Spleen (tissue), 11 donors: ENCODE results near the gene MOGAT1. TPM values are rescaled to one million over a fixed set of nuclear protein-coding genes. Genes with fewer than 3 reads are reported as not detected.
A peak's percentile ranks its signal among the peaks of the same experiment; 100 is the strongest.

Experiments used
- DNase-seq: peaks from one replicate; pipeline ENCODE4 v3.0.0-alpha.2; 2020
- H3K27ac ChIP-seq, 8 donors: fragments of 200-600 bp; sonication (generic) in 7 of 8; 1 replicate in 4 of 8; 2 replicates in 4 of 8; pipeline versions ENCODE4 v1.5.0 to v1.8.0; 2016 to 2021; ENCODE audit warnings: inconsistent platforms in 4 of 8, mild to moderate bottlenecking in 4 of 8, moderate library complexity in 1 of 8
- H3K27me3 ChIP-seq, 7 donors: fragments of 200-600 bp; sonication (generic) in 6 of 7; replicated peaks in 1 of 7; 1 replicate in 4 of 7; 2 replicates in 3 of 7; pipeline versions ENCODE4 v1.5.0 to v1.8.0; 2016 to 2021; ENCODE audit warnings: inconsistent platforms in 3 of 7, mild to moderate bottlenecking in 1 of 7
- H3K36me3 ChIP-seq, 6 donors: fragments of 200-600 bp; sonication (generic) in 5 of 6; 1 replicate in 4 of 6; 2 replicates in 2 of 6; pipeline versions ENCODE4 v1.5.0 to v1.8.0; 2016 to 2021; ENCODE audit warnings: inconsistent platforms in 2 of 6
- H3K4me1 ChIP-seq, 6 donors: fragments of 200-600 bp; sonication (generic) in 5 of 6; 1 replicate in 3 of 6; 2 replicates in 3 of 6; pipeline versions ENCODE4 v1.5.0 to v1.8.0; 2016 to 2021; ENCODE audit warnings: inconsistent platforms in 3 of 6
- H3K4me3 ChIP-seq, 8 donors: fragments of 200-600 bp; sonication (generic) in 7 of 8; 1 replicate in 4 of 8; 2 replicates in 4 of 8; pipeline versions ENCODE4 v1.5.0 to v1.8.0; 2016 to 2021; ENCODE audit warnings: inconsistent platforms in 4 of 8, mild to moderate bottlenecking in 4 of 8, moderate library complexity in 2 of 8
- H3K9me3 ChIP-seq, 8 donors: fragments of 200-600 bp; sonication (generic) in 7 of 8; 1 replicate in 4 of 8; 2 replicates in 4 of 8; pipeline versions ENCODE4 v1.5.0 to v1.8.0; 2016 to 2021; ENCODE audit warnings: inconsistent platforms in 4 of 8
- CTCF ChIP-seq, 11 experiments: fragments of 200-600 bp in 7 of 11; fragments of 450-650 bp in 4 of 11; sonication (generic) in 4 of 11; IDR thresholded peaks in 8 of 11; conservative IDR thresholded peaks in 3 of 11; 1 replicate in 7 of 11; 2 replicates in 4 of 11; pipeline versions ENCODE4 v1.4.0 to v1.8.0; 2016 to 2021; ENCODE audit warnings: antibody characterized with exemption in 11 of 11, inconsistent platforms in 4 of 11, mild to moderate bottlenecking in 1 of 11
- POLR2A ChIP-seq, 3 donors: fragments of 450-650 bp; IDR thresholded peaks; one replicate each; pipeline ENCODE4 v1.5.1; 2017; ENCODE audit warnings: antibody characterized with exemption in 3 of 3, mild to moderate bottlenecking in 1 of 3
- POLR2AphosphoS5 ChIP-seq, 3 donors: sonication (generic); formaldehyde crosslinking; IDR thresholded peaks; one replicate each; pipeline ENCODE4 v1.5.1; 2017; ENCODE audit warnings: antibody characterized with exemption in 3 of 3
- WGBS, 5 donors: extraction: QIAGEN DNeasy Blood & Tissue Kit in 3 of 5; methylation state at CpG; one replicate each; pipeline versions ENCODE4 v1.1.5 to v1.1.7; 2013 to 2018; 5-methylcytosine and 5-hydroxymethylcytosine counted together
- intact Hi-C: fragments of 100-400 bp; cut with DNase I; formaldehyde crosslinking; loops from one replicate; pipeline ENCODE4 v1.15.0; 2023; ENCODE audit warnings: low total_unique reads
- polyA plus RNA-seq, 3 donors: library from polyadenylated mRNA; stranded (reverse); fragments of 200-250 nt; gene quantifications; one replicate each; pipeline ENCODE4 v1.2.1, GENCODE V29; 2013
- total RNA-seq, 7 donors: library from RNA; depleted of rRNA in 3 of 7; stranded (reverse); fragments of >200 nt in 3 of 7; fragmentation: NEBNext Ultra II Directional in 4 of 7; extraction: Animal tissue kit (Norgen Biotek cat#: 25700) in 4 of 7; gene quantifications; one replicate each; pipeline versions ENCODE4 v1.1.0 to v1.2.1, GENCODE V29; 2016 to 2021
- donor health status: healthy with polysubstance abuse.
- donor health status: DM: no; HTN: no; CAD: no; lungs with moderate emphysema.
- donor health status: DM: no; HTN: no; CAD: no.
- donor health status: Bipolar disorder and iron deficiency.
- donor health status: healthy.
- donor health status: DM: no; HTN: no; CAD: no.
- donor health status: DM: yes; HTN: yes; CAD: no.

MOGAT1 gene
- total and polyA plus RNA-seq, 10 donors, result 0.06 TPM; not detected in 9

- Histone ChIP-seq H3K4me1 (peaks cover 0 to 9% (median 2%) of the 10 kb centered on the region in 6 donors), H3K4me3 (no peak overlapping the region), H3K27ac (no peak overlapping the region), H3K27me3 (peaks cover 0 to 8% (median 0%) of the 10 kb centered on the region in 7 donors), H3K36me3 (no peaks in the 10 kb centered on the region), H3K9me3 (no peaks in the 10 kb centered on the region)
- intact Hi-C loops, result no loop called here
- no peak for DNase-seq
- TF ChIP-seq POLR2A (IDR thresholded peaks at IDR 0.05), result no peak
- no peak for TF ChIP-seq CTCF (IDR thresholded peaks at IDR 0.05 in 8 of 11, conservative IDR thresholded peaks at IDR 0.05 in 3 of 11)
- no peak for TF ChIP-seq POLR2AphosphoS5 (IDR thresholded peaks at IDR 0.05)
- 45 to 80% (median 53%) methylated on average over 3 of the region's 3 CpGs for WGBS, 5 donors
These were observed 67.4 kb downstream of the MOGAT1 start for GRCh38 chr2:222738809-222739208.

- intact Hi-C loops, result no loop called here
- TF ChIP-seq CTCF (IDR thresholded peaks at IDR 0.05 in 8 of 11, conservative IDR thresholded peaks at IDR 0.05 in 3 of 11) (no peak), POLR2A (IDR thresholded peaks at IDR 0.05) (no peak), POLR2AphosphoS5 (IDR thresholded peaks at IDR 0.05) (no peak)
These were observed 68.5 kb downstream of the MOGAT1 start for GRCh38 chr2:222739939-222740338.

GRCh38 chr2:222743251-222743812 is 71.9 kb downstream of the MOGAT1 start:
- 23 to 30% (median 26%) methylated on average over 10 of the region's 10 CpGs for whole genome bisulfite sequencing, 5 donors
- H3K36me3 ChIP-seq, result no peaks in the 10 kb centered on the region
- H3K27me3 ChIP-seq, result peaks cover 0 to 4% (median 0%) of the 10 kb centered on the region in 7 donors
- H3K9me3 ChIP-seq, result no peaks in the 10 kb centered on the region
- no peak for TF ChIP-seq POLR2AphosphoS5 (IDR thresholded peaks at IDR 0.05)
- no peak for TF ChIP-seq CTCF (IDR thresholded peaks at IDR 0.05 in 8 of 11, conservative IDR thresholded peaks at IDR 0.05 in 3 of 11)
- TF ChIP-seq POLR2A (IDR thresholded peaks at IDR 0.05), result no peak
- no peak for DNase-seq
- peak overlapping the region in 5 of 8 donors; percentile 5 to 41 (median 32) for H3K27ac ChIP-seq
- intact Hi-C loops, result no loop called here
- H3K4me3 ChIP-seq, result peak overlapping the region in 1 of 8 donors; percentile 21
- peaks cover 0 to 9% (median 2%) of the 10 kb centered on the region in 6 donors for H3K4me1 ChIP-seq

More at GRCh38 chr2:222739939-222740338, 68.5 kb downstream of the MOGAT1 start:
- peaks cover 0 to 4% (median 0%) of the 10 kb centered on the region in 7 donors for H3K27me3 ChIP-seq
- no peaks in the 10 kb centered on the region for H3K9me3 ChIP-seq
- H3K36me3 ChIP-seq, result no peaks in the 10 kb centered on the region
- DNase-seq, result no peak
- WGBS, 5 donors, result 80 to 98% (median 90%) methylated on average over 4 of the region's 4 CpGs
- no peak overlapping the region for H3K27ac ChIP-seq
- H3K4me3 ChIP-seq, result no peak overlapping the region
- H3K4me1 ChIP-seq, result peaks cover 0 to 9% (median 2%) of the 10 kb centered on the region in 6 donors

- Histone ChIP-seq H3K27me3 (peaks cover 0 to 4% (median 0%) of the 10 kb centered on the region in 7 donors), H3K4me1 (peaks cover 0 to 9% (median 2%) of the 10 kb centered on the region in 6 donors), H3K27ac (no peak overlapping the region), H3K9me3 (no peaks in the 10 kb centered on the region), H3K4me3 (no peak overlapping the region), H3K36me3 (no peaks in the 10 kb centered on the region)
- 71 to 87% (median 83%) methylated on average over 8 of the region's 8 CpGs for WGBS, 5 donors
- TF ChIP-seq POLR2AphosphoS5 (IDR thresholded peaks at IDR 0.05), result no peak
- TF ChIP-seq POLR2A (IDR thresholded peaks at IDR 0.05), result no peak
- no peak for TF ChIP-seq CTCF (IDR thresholded peaks at IDR 0.05 in 8 of 11, conservative IDR thresholded peaks at IDR 0.05 in 3 of 11)
- intact Hi-C loops, result no loop called here
- no peak for DNase-seq
These were observed 74.5 kb downstream of the MOGAT1 start for GRCh38 chr2:222745836-222746559.
